H1 (cell line): Measurements from ENCODE around the gene MGAT5. TPM values are rescaled to one million over a fixed set of nuclear protein-coding genes. Genes with fewer than 3 reads are reported as not detected.

Experiments
- BRCA1 ChIP-seq: IDR thresholded peaks from 2 replicates; pipeline ENCODE4 v1.6.1; 2012; ENCODE audit warnings: low read depth, low read length, improper control_type of control experiment
- RAD21 ChIP-seq, 2 experiments: IDR thresholded peaks in 1 of 2; conservative IDR thresholded peaks in 1 of 2; 2 replicates each; pipeline ENCODE4 v1.6.1; 2011; ENCODE audit warnings: low read depth in 2 of 2, low read length in 2 of 2, improper control_type of control experiment in 1 of 2, inconsistent platforms in 1 of 2, mild to moderate bottlenecking in 1 of 2, moderate library complexity in 1 of 2
- polyA plus RNA-seq, 7 experiments: library from polyadenylated mRNA; depleted of rRNA in 3 of 7; stranded (reverse) in 5 of 7; unstranded in 2 of 7; fragments of >200 nt in 5 of 7; fragments of 200-250 nt in 2 of 7; gene quantifications; 1 replicate in 5 of 7; 2 replicates in 1 of 7; 4 replicates in 1 of 7; pipeline versions ENCODE4 v1.2.1 to v1.2.3, GENCODE V29; 2011 to 2013; ENCODE audit warnings: missing spikeins in 2 of 7, mixed read lengths in 2 of 7
- total RNA-seq: library from RNA; stranded (reverse); fragmentation: NEBNext Ultra II Directional; extraction: Animal tissue kit (Norgen Biotek cat#: 25700); gene quantifications from 2 replicates; pipeline ENCODE4 v1.2.1, GENCODE V29; 2021

The MGAT5 gene
- total and polyA plus RNA-seq, 2 of the 8 experiments (the other 6 are each of a cell fraction or from before 2014, with no cell fraction given), result 11.2 to 49.2 TPM

DNA sequence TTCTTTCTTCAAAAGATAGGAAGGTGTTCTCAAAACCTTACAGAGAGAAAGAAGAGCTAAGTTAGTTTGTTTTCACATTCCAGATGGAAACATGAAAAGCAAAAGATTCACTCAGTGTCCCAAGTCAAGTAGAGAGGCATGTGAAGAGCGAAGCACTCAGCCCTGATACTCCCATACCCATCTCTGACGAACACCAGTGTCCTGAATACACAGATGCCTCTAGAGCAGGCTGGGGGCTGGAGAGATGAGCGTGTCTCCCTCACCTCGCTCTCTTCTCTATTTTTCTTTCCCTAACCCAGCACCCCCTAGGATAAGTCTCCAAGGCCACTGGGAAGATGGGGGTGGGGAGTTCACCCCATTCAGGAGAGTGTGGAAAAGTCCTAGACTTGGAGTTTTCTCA, 237.2 kb downstream of the MGAT5 start (continued):
- TF ChIP-seq RAD21 (IDR thresholded peaks at IDR 0.05 in 1 of 2, conservative IDR thresholded peaks at IDR 0.05 in 1 of 2; ENCODE audit: low read depth in 2 of 2, low read length in 2 of 2) (no peak), BRCA1 (no peak)
